HG02642 (cell line): ENCODE data around the gene ANKZF1.

Experiments used
- ATAC-seq: cut with Tn5 transposase; IDR thresholded peaks from one replicate; pipeline ENCODE4 v1.9.1; 2021; ENCODE audit warnings: mild to moderate bottlenecking; ENCODE audit not compliant: unreplicated experiment, poor library complexity

ANKZF1 gene

GRCh38 chr2:219223831-219224610, 5.6 kb upstream of the ANKZF1 start:
- ATAC-seq = no peak

GRCh38 chr2:219225350-219225749, 4.3 kb upstream of the ANKZF1 start:
- no peak for ATAC-seq

DNA sequence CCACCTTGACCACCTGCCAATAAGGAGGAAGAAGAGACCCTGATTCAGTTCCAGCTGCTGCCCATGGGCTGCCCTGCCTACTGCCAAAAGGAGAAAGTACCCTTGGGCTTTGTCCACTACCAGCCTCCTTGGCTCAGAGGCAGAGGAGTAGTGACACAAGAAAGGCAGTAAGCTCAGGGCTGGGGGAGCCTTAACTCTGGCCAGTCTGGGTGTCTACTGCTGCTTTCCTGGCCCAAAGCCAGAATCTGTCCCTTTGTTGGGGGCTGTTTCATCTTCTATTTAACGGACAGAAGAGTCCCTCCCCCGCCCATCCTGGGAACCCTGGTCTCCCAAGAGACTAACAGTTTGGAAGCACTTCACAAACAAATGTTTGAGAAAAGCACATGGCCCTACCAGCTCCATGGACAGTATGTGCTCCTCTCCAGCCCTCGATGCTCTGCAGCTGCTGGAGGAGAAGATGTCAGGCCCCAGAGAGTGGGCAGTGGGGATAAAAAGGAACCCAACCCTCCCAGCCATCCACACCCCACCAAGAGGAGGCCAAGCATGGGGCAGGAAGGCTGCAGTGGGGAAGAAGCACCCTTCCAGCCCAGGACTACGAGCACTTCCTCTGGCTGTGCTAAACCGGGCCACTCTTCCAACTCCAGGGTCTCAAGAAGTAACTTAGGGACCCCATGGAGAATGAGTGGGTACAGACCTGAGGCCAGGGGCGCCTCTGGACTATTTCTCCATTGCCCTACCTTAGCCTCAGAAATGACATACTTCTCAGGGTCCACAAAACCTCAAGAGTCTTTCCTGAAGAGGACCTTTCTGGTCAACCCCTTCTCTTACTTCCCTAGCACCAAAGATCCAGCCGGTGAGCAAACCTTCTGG, 1.3 kb upstream of the ANKZF1 start:
- no peak for ATAC-seq

DNA sequence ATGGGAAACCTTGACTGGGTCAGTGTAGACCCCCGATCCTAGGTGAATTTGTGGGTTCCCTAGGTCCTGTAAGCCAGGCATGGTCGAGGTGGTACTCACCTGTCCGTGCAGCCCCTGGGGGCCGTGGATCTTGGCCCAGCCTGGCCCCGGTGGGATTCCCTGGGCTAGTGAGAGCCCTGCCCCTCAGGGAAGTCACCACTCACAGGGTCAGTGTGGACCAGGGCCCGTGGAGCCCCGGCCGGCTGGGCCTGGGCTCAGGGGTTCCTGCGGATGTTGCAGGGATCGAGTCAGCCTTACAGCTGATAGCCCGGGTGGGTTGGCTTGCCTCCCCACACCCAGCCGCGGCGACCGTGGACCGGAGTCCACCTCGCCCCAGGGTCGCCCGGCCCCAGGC, 698 bp upstream of the ANKZF1 start:
- no peak for ATAC-seq

DNA sequence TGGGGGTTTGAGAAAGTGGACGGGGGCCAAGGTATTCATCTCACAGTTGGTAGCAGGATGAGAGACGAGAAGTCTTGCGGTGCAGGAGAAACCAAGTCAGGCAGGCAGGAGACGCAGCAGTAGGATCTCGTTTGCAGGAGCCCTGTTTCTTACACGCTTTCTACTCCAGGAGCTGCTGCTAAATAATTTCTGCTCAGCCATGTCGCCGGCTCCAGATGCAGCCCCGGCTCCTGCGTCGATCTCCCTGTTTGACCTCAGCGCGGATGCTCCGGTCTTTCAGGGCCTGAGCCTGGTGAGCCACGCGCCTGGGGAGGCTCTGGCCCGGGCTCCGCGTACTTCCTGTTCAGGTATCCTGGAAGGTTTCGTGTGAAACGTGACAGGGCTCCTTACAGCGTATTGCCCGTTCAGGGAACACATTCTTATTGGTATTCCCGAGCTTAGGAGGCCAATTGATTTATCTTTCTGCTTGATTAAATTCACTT, 494 bp downstream of the ANKZF1 start:
- peak; percentile 20 for ATAC-seq

DNA sequence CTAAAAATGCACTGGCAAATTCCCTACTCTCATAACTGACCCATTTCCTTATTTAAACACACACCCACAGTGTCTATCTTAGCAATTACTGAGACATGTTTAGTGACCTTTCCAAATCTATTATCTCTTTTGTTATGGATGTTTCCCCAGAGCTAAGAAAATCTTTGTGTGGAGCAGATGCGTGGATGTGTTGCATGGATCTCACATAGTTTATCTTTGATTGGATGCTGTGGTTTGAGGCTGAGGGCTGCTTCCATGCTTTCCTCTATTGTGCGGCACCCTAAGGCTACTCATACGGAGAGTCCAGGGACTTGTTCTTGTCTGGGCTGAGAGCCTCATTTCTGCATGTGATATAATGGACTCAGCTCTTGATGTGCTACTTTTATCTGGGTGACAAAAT, 4.7 kb downstream of the ANKZF1 start:
- no peak for ATAC-seq

- no peak for ATAC-seq
These were observed 13.7 kb downstream of the ANKZF1 start for GRCh38 chr2:219243291-219243761.

- ATAC-seq = no peak
These were observed 15.2 kb downstream of the ANKZF1 start for GRCh38 chr2:219244789-219245147.

DNA sequence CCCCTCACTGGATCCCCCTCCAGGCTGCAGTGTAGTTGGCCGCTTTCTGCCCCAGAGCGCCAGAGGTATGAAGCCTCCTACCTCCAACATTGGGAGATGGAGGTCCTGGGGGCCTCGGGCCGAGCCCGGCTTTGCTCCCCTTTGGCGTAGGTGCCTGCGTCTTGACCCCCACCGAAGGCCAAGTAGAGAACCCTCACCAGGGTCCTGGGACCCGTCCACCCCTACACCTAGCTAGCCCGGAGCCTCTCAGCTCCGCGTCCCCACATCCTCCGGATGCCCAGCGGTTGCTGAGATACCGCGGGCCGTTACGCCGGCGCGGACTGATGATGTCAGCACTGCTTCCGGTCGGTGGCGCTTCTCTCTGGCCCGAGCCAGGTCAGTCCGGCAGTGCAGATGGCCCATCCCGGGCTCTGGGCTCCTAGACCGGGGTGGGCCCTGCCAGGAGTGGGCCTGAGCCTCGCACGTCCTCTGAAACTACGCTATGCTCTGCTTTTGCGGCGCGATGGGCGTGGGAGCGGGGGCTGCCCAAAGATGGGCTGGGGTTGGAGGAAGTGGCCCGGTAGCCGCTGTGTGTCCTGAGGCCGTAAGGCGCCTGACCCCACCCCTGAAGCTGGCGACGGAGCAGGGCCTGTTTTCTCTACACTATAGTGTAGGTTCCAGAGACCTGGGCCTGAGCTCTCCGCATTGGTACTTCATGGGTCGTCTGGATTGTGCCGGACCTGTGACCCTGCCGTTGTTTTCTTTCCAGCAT, 15.7 kb downstream of the ANKZF1 start, which contains the start of the genes GLB1L and STK16:
Gene GLB1L (minus strand): TSS at position 297 of the 751 bp plus-strand sequence. CDS start 1,871 bp downstream, outside the sequence.
Gene STK16 (plus strand): TSS at position 332 of the 751 bp plus-strand sequence. CDS start 521 bp downstream, outside the sequence.
- peak; percentile 73 for ATAC-seq

GRCh38 chr2:219245899-219246230, 16.3 kb downstream of the ANKZF1 start:
- no peak for ATAC-seq

- no peak for ATAC-seq
These were observed 17.0 kb downstream of the ANKZF1 start for GRCh38 chr2:219246559-219246958.

DNA sequence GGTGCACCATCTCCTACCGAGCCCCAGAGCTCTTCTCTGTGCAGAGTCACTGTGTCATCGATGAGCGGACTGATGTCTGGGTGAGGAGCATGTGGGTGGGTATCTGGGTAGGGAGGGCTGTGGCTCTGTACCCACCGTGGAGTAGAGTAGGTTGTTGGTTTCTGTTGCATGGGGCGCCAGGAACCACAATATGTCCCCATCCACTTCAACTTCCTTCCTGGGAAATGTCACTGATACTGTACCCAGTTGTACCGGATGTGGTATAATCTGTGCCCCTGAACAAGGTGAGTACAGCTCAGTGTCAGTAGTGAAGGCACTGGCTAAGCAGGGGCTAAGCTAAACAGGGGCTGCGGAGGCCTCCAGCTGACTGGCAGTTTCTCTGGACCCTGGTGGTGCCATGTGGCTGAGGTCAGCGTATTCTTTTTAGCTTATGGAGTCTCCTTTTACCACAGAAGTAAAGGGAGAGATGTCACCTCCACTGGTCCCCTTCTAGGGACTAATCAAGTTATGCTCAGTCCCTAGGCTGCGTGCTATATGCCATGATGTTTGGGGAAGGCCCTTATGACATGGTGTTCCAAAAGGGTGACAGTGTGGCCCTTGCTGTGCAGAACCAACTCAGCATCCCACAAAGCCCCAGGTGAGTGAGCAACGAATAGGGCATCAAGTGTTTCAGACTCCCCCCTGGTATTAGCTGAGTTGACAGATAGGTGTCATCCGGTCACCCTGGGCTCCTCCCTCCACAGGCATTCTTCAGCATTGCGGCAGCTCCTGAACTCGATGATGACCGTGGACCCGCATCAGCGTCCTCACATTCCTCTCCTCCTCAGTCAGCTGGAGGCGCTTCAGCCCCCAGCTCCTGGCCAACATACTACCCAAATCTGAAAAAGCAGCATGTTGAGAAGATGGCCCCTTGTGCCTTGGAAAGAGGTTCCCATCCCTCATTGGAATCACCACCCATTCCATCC, 18.4 kb downstream of the ANKZF1 start:
- no peak for ATAC-seq

DNA sequence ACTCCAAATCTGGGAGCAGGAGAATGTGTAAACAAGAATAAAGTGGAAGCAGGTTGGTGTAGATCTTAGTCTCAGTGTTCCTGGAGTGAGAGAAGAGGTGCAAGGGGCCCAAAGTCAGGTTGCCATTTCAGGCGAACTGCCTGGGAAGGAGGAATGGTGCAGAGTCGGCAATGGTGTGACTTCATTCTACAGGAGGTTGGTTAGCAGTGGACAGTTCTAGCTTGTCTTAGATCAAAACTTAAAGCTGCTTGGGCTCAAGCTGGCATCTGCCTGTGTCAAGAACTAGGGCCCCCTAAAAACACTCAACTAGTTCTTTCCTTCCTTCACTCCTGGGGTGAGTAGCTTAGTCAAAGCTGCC, 19.2 kb downstream of the ANKZF1 start:
- no peak for ATAC-seq

DNA sequence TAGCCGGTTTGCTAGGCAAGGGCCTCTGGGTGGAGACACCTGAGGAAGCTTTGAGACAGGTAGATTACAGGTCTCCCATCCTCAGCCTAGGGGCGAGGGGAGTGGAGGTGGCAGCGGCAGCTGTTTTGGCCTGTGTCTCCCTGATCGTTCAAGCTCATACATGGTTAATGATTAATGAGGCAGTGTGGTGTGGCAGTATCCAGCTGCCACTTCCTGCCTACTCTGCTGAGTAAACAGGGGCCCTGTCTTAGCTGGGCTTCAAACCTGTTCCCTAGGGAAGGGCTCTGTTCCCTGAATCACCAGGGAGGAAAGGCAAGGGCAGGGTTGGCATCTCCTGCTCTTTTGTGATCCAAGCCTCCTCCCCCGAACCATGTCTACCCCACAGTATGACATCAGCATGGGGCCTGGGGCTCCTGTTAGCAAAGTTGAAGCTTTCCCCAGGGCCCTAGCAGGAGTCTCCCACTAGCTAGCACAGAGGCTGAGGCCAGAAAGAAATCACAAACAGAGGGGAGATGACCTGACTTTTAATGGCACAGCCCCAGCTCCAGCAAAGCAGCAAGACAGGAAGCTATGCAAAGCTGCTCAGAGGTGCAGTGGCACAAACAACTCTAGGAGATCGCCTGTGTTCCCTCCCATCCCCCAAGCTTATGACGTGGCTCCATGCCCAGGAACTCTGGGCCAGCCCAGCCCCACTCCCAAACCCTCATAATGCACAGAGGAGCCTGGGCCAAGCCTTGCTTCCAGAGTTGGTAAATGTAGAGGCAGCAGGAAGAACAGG, 19.8 kb downstream of the ANKZF1 start:
- peak; percentile 42 for ATAC-seq

- ATAC-seq = no peak
These were observed 20.6 kb downstream of the ANKZF1 start for GRCh38 chr2:219250049-219250781.

DNA sequence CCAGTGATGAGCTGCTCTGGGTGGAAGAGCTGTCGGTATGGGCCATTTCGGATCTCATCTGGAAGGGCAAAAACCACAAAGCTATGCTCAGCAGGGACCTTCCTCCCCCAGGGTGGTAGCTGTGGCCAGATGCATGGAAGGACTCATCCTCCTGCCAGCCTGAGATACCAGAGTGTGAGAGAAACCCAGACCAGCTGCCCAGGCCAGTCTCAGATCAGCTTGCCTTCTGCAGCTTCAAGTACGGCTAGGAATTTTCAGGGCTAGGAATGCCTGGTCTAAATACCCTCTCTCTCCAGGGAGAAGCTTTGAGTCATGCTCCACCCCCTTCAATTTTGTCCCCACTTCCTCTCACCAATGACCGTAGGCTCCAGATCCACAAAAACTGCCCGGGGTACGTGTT, 22.1 kb downstream of the ANKZF1 start:
- no peak for ATAC-seq

GRCh38 chr2:219252084-219252483, 22.5 kb downstream of the ANKZF1 start:
- ATAC-seq = no peak

GRCh38 chr2:219252570-219252899, 22.9 kb downstream of the ANKZF1 start:
- no peak for ATAC-seq
